Occipital lobe (tissue), 2 donors: ENCODE data around the gene ELAVL3. TPM values are rescaled to one million over a fixed set of nuclear protein-coding genes. Genes with fewer than 3 reads are reported as not detected.

ENCODE experiments used
- DNase-seq: peaks from one replicate; lab custom pipeline; 2025; lab: John Stamatoyannopoulos, UW
- total RNA-seq: library from RNA; depleted of rRNA; stranded (reverse); fragments of >200 nt; gene quantifications from one replicate; pipeline ENCODE4 v1.2.3, GENCODE V29; 2014

ELAVL3 gene
- 105 TPM for total RNA-seq

GRCh38 chr19:11480715-11481533 lies at the start of gene ELAVL3:
ELAVL3 (minus strand) TSS chr19:11481046; CDS start chr19:11480608, 438 bp downstream.
- DNase-seq, result peak; percentile 70

GRCh38 chr19:11530432-11530831 lies 49.6 kb upstream of the ELAVL3 start:
- peak; percentile 84 for DNase-seq

GRCh38 chr19:11528551-11529341 lies 47.9 kb upstream of the ELAVL3 start, which contains the start of gene ECSIT:
ECSIT (minus strand) TSS chr19:11529134; CDS start chr19:11519170, 9,964 bp downstream.
- peak; percentile 96 for DNase-seq

GRCh38 chr19:11519138-11519537 lies 38.3 kb upstream of the ELAVL3 start:
- DNase-seq, result no peak

GRCh38 chr19:11513946-11514345 lies 33.1 kb upstream of the ELAVL3 start:
- DNase-seq, result no peak

- no peak for DNase-seq
Measured at GRCh38 chr19:11510444-11510843, 29.6 kb upstream of the ELAVL3 start.

- no peak for DNase-seq
Measured at GRCh38 chr19:11507370-11508078, 26.7 kb upstream of the ELAVL3 start.

- no peak for DNase-seq
Measured at GRCh38 chr19:11506967-11507366, 26.1 kb upstream of the ELAVL3 start.

- DNase-seq, result no peak
Measured at GRCh38 chr19:11506101-11506555, 25.3 kb upstream of the ELAVL3 start.

- peak; percentile 86 for DNase-seq
Measured at GRCh38 chr19:11505504-11506100, 24.8 kb upstream of the ELAVL3 start, which contains the start of gene ZNF653. ZNF653 (minus strand) TSS chr19:11505839; CDS start chr19:11505786, 53 bp downstream.

GRCh38 chr19:11505032-11505503 lies 24.2 kb upstream of the ELAVL3 start:
- DNase-seq, result peak; percentile 93

- no peak for DNase-seq
Measured at GRCh38 chr19:11504502-11505031, 23.7 kb upstream of the ELAVL3 start.

GRCh38 chr19:11499890-11500420 lies 19.1 kb upstream of the ELAVL3 start:
- DNase-seq, result no peak

- no peak for DNase-seq
Measured at GRCh38 chr19:11499220-11499726, 18.4 kb upstream of the ELAVL3 start.

- DNase-seq, result peak; percentile 22
Measured at GRCh38 chr19:11496391-11497163, 15.7 kb upstream of the ELAVL3 start.

- no peak for DNase-seq
Measured at GRCh38 chr19:11495885-11496284, 15.0 kb upstream of the ELAVL3 start.

GRCh38 chr19:11495481-11495880 lies 14.6 kb upstream of the ELAVL3 start:
- no peak for DNase-seq

- no peak for DNase-seq
Measured at GRCh38 chr19:11494634-11495285, 13.9 kb upstream of the ELAVL3 start.

- no peak for DNase-seq
Measured at GRCh38 chr19:11489378-11489777, 8.5 kb upstream of the ELAVL3 start.
